Measurements from ENCODE around the gene HNF4A. TPM values are rescaled to one million over a fixed set of nuclear protein-coding genes. Genes with fewer than 3 reads are reported as not detected.

The HNF4A gene
- total and polyA plus RNA-seq, 2 of the 13 experiments (the other 11 are each of a cell fraction or from before 2014, with no cell fraction given), result 80.9 to 169 TPM

DNA sequence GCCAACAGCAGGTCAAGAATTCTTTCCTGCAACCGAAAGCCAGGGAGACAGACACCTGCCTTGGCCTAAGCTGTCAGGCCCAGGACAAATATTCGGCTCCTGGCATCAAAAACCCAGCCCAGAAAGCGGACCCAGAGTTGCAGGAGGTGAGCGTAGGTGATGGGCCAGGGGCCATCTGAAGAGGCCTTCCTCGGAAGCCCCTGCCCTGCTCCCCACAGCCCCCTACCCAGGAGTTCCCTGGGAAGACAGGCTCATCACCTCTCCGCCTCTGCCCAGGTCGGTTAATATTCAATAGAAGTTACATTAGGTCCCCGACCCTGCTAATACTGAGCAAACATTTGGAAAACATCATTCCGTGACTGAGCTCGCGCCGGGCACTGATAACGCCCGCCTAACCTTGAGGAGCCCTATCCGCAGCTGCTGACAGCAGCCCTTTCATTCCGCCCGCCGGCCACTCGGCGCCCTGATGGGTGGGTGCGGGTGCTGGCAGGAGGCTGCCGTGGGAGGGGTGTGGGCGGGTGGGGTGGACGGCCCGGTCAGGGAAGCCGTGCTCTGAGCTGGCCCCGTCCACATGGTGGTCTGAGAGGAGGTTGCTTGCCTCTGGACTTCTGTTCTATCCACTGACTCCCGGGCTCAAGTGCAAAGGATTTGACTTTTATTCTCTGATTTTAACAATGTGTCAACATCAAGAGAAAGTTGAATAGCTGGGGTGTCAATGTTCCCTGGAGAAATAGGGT, 55.7 kb downstream of the HNF4A start (continued):
- TF ChIP-seq, protein P1, sequence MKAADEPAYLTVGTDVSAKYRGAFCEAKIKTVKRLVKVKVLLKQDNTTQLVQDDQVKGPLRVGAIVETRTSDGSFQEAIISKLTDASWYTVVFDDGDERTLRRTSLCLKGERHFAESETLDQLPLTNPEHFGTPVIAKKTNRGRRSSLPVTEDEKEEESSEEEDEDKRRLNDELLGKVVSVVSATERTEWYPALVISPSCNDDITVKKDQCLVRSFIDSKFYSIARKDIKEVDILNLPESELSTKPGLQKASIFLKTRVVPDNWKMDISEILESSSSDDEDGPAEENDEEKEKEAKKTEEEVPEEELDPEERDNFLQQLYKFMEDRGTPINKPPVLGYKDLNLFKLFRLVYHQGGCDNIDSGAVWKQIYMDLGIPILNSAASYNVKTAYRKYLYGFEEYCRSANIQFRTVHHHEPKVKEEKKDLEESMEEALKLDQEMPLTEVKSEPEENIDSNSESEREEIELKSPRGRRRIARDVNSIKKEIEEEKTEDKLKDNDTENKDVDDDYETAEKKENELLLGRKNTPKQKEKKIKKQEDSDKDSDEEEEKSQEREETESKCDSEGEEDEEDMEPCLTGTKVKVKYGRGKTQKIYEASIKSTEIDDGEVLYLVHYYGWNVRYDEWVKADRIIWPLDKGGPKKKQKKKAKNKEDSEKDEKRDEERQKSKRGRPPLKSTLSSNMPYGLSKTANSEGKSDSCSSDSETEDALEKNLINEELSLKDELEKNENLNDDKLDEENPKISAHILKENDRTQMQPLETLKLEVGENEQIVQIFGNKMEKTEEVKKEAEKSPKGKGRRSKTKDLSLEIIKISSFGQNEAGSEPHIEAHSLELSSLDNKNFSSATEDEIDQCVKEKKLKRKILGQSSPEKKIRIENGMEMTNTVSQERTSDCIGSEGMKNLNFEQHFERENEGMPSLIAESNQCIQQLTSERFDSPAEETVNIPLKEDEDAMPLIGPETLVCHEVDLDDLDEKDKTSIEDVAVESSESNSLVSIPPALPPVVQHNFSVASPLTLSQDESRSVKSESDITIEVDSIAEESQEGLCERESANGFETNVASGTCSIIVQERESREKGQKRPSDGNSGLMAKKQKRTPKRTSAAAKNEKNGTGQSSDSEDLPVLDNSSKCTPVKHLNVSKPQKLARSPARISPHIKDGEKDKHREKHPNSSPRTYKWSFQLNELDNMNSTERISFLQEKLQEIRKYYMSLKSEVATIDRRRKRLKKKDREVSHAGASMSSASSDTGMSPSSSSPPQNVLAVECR (CRISPR knock-in tag; IDR thresholded peaks at IDR 0.05; ENCODE audit: borderline replicate concordance), result peak; percentile 80; the same call in 1 of the 2 replicates
- TF ChIP-seq SMAD1 (CRISPR knock-in tag; IDR thresholded peaks at IDR 0.05; ENCODE audit: borderline replicate concordance, low read depth) (0 out of 2 replicates have a peak, but pooled peaks have one; percentile 35), HNRNPK (IDR thresholded peaks at IDR 0.05; ENCODE audit: low read depth, low read length, poor library complexity, severe bottlenecking) (no peak), NCOA1 (CRISPR knock-in tag; IDR thresholded peaks at IDR 0.05) (no peak), ONECUT2 (CRISPR knock-in tag; IDR thresholded peaks at IDR 0.05) (peak; percentile 71), U2AF2 (IDR thresholded peaks at IDR 0.05; ENCODE audit: low read depth, low read length) (no peak), ZNF546 (CRISPR knock-in tag; conservative IDR thresholded peaks at IDR 0.05) (peak; percentile 47), TOE1 (CRISPR knock-in tag; IDR thresholded peaks at IDR 0.05) (no peak), ZNF510 (CRISPR knock-in tag; IDR thresholded peaks at IDR 0.05; ENCODE audit: low read depth) (0 out of 2 replicates have a peak, but pooled peaks have one; percentile 41), ZNF629 (CRISPR knock-in tag; conservative IDR thresholded peaks at IDR 0.05) (peak; percentile 26; the same call in 1 of the 2 replicates), ZNF749 (CRISPR knock-in tag; IDR thresholded peaks at IDR 0.05; ENCODE audit: borderline replicate concordance) (peak; percentile 84; the same call in 1 of the 2 replicates), ZNF737 (CRISPR knock-in tag; IDR thresholded peaks at IDR 0.05; ENCODE audit: borderline replicate concordance) (no peak), CBFB (CRISPR knock-in tag; IDR thresholded peaks at IDR 0.05) (peak; percentile 87), GABPA (IDR thresholded peaks at IDR 0.05; ENCODE audit: low read depth, low read length) (no peak), GABPA (CRISPR knock-in tag; IDR thresholded peaks at IDR 0.05; ENCODE audit: low read depth) (0 out of 2 replicates have a peak, but pooled peaks have one; percentile 9), ZKSCAN5 (CRISPR knock-in tag; IDR thresholded peaks at IDR 0.05) (peak; percentile 89), ZSCAN31 (CRISPR knock-in tag; IDR thresholded peaks at IDR 0.05; ENCODE audit: low read depth) (peak; percentile 75; the same call in 1 of the 2 replicates), IKZF1 (IDR thresholded peaks at IDR 0.05) (no peak)
- TF ChIP-seq, protein P2, sequence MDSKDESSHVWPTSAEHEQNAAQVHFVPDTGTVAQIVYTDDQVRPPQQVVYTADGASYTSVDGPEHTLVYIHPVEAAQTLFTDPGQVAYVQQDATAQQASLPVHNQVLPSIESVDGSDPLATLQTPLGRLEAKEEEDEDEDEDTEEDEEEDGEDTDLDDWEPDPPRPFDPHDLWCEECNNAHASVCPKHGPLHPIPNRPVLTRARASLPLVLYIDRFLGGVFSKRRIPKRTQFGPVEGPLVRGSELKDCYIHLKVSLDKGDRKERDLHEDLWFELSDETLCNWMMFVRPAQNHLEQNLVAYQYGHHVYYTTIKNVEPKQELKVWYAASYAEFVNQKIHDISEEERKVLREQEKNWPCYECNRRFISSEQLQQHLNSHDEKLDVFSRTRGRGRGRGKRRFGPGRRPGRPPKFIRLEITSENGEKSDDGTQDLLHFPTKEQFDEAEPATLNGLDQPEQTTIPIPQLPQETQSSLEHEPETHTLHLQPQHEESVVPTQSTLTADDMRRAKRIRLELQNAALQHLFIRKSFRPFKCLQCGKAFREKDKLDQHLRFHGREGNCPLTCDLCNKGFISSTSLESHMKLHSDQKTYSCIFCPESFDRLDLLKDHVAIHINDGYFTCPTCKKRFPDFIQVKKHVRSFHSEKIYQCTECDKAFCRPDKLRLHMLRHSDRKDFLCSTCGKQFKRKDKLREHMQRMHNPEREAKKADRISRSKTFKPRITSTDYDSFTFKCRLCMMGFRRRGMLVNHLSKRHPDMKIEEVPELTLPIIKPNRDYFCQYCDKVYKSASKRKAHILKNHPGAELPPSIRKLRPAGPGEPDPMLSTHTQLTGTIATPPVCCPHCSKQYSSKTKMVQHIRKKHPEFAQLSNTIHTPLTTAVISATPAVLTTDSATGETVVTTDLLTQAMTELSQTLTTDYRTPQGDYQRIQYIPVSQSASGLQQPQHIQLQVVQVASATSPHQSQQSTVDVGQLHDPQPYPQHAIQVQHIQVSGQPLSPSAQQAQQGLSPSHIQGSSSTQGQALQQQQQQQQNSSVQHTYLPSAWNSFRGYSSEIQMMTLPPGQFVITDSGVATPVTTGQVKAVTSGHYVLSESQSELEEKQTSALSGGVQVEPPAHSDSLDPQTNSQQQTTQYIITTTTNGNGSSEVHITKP (CRISPR knock-in tag; IDR thresholded peaks at IDR 0.05; ENCODE audit: low read depth), result peak; percentile 84; the same call in 1 of the 2 replicates
- TF ChIP-seq, protein P3, sequence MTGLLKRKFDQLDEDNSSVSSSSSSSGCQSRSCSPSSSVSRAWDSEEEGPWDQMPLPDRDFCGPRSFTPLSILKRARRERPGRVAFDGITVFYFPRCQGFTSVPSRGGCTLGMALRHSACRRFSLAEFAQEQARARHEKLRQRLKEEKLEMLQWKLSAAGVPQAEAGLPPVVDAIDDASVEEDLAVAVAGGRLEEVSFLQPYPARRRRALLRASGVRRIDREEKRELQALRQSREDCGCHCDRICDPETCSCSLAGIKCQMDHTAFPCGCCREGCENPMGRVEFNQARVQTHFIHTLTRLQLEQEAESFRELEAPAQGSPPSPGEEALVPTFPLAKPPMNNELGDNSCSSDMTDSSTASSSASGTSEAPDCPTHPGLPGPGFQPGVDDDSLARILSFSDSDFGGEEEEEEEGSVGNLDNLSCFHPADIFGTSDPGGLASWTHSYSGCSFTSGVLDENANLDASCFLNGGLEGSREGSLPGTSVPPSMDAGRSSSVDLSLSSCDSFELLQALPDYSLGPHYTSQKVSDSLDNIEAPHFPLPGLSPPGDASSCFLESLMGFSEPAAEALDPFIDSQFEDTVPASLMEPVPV (CRISPR knock-in tag; IDR thresholded peaks at IDR 0.05), result peak; percentile 24
